Erythroblast (primary cell): Measurements from ENCODE around the gene DCDC2B.

Source experiments
- DNase-seq, 2 experiments: peaks; one replicate each; lab custom pipeline; 2025; lab: John Stamatoyannopoulos, UW
- GATA1 ChIP-seq: IDR thresholded peaks from 2 replicates; pipeline ENCODE4 v1.6.1; 2011; ENCODE audit warnings: low read depth, mild to moderate bottlenecking, control low read depth, low read length, moderate library complexity
- POLR2A ChIP-seq: IDR thresholded peaks from 2 replicates; pipeline ENCODE4 v1.6.1; 2011; ENCODE audit warnings: mild to moderate bottlenecking, low read length

The DCDC2B gene

DNA sequence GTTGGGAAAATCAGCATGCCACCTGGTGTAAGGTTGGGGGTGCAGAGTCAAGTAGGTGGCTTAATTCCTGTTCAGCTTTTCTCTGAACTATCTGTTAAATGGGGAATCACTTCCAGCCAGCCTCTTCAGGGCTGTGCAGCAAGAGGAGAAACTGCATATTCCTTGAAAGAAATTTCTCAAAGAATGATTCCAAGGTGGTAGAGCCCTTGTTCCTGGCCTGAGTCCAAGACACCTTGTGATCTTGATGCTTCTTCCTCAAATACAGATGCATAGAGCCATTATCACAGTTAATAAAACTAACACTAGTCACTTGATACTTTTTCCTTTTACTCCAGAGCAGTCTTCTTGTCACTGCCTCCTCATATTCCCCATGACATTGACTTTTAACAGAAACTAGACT is 24.2 kb upstream of the DCDC2B start:
- no peak for DNase-seq
- no peak for TF ChIP-seq POLR2A
- no peak for TF ChIP-seq GATA1

- DNase-seq = peak in 1 of 2 experiments; percentile 28
- TF ChIP-seq GATA1 (no peak), POLR2A (no peak)
Observed at GRCh38 chr1:32186077-32186476, 22.8 kb upstream of the DCDC2B start.

DNA sequence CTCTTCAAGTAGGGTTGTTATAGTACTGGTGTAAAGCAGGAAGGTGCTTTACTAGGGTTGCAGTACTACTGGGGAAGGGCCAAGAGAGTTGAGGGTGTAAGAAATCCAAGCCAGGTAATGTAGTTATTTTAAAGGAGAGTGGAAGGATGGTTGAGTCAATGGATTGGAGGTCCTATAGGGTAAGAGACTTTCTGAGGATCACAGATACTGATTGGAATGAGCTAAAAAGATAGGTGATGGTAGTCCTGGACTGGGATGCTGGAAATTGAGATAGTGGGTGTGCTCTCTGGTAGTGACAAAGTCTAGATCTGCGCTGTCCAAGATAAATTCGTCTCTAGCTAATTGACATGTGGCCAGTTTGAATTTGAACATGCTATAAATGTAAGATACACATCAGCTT is 22.4 kb upstream of the DCDC2B start:
- no peak for TF ChIP-seq GATA1
- no peak for TF ChIP-seq POLR2A

DNA sequence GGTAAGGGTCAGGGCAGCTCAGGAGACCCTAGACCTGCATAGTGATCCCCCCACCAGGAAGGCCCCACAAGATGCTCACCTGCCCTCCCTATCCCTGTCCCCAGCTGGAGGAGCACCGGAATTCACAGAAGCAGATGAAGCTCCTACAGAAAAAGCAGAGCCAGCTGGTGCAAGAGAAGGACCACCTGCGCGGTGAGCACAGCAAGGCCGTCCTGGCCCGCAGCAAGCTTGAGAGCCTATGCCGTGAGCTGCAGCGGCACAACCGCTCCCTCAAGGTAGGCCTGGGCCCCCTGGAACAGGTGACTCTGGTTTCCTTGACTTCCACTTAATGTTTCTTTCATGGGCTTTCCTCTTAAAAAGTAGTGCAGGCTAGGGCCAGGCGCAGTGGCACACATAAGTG is 21.0 kb upstream of the DCDC2B start:
- no peak for DNase-seq
- TF ChIP-seq POLR2A (no peak), GATA1 (no peak)

More for the DNA sequence above, 22.4 kb upstream of the DCDC2B start:
- DNase-seq = peak; percentile 21 to 34

GRCh38 chr1:32192220-32192948 is 16.5 kb upstream of the DCDC2B start:
- no peak for DNase-seq
- TF ChIP-seq POLR2A (no peak), GATA1 (no peak)

DNA sequence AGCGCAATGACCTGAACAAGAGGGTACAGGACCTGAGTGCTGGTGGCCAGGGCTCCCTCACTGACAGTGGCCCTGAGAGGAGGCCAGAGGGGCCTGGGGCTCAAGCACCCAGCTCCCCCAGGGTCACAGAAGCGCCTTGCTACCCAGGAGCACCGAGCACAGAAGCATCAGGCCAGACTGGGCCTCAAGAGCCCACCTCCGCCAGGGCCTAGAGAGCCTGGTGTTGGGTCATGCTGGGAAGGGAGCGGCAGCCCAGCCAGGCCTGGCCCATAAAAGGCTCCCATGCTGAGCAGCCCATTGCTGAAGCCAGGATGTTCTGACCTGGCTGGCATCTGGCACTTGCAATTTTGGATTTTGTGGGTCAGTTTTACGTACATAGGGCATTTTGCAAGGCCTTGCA is 13.9 kb upstream of the DCDC2B start:
- no peak for DNase-seq
- TF ChIP-seq POLR2A = no peak

DNA sequence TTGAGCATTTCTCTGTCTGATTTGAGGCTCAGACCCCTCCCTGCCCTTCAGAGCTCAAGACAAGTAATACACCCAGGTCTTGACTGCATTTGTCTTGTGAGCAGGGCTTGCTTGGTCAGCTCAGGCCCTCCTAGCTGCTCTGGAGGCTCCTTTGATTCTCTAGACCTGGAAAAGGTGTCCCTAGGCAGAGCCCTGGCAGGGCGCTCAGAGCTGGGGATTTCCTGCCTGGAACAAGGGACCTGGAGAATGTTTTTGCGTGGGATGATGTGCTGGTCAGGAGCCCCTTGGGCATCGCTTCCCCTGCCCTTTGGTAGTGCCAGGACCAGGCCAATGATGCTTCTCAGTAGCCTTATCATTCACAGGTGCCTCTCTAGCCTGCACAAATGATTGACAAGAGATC is 13.4 kb upstream of the DCDC2B start:
- DNase-seq = peak in 1 of 2 experiments; percentile 18
- TF ChIP-seq POLR2A (no peak), GATA1 (no peak)

DNA sequence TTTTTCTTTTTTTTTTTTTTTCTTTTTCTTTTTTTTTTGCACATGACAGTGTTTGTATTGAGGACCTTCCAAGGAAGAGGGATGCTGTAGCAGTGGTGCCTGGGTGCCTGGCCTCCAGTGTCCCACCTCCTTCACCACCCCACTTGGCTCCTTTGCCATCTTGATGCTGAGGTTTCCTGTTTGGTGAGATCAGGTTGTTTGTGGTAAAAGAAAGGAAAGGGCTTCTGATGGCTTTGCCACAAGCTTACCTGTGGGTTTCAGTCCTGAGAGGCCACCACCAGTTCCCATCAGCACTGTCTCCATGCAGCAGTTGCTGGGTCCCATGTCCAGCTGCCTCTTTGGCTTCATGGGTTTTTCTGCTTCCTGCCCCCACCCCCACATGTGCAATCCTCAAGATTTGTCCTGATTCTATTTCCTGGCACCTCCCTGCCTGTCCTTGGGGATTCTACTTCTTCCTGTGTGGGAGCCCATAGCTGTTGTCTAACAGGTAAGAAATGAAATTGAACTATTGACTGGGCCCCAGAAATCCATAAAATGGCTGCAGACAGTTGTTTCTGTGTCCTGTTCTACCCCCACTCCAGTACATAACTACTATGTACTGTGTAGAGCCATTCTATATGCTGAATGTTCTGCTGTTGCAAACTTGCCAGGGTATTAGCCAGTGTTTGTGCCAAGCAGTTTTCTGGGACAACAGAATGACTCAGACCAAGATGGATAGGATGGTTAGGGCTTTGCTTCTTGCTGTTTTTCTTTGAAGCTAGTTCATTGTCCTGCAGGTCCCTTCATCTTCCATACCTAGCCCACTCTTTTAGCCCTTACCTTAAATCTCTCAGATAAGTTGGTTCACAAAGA is 12.7 kb upstream of the DCDC2B start:
- TF ChIP-seq POLR2A (no peak), GATA1 (no peak)
- DNase-seq = no peak

DNA sequence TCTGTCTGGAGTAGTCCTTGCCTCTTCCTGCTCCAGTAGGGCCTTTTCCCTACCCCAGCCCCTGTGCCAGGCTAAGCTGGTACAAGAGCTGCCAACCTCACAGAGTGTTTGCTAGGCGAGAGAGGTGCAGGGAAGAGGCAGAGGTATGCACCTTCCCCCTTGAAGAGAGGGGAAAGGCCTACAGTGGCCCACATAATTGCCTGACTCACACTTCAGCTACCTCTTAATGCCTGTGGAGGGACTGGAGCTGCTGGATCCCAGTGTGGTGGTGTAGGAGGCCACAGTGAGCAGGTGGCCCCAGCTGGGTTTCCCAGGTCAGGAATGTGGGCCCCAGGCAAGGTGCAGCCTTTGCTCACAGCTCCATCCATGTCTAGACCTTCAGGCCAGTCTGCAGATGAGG is 11.8 kb upstream of the DCDC2B start:
- no peak for DNase-seq
- TF ChIP-seq GATA1 (no peak), POLR2A (no peak)

DNA sequence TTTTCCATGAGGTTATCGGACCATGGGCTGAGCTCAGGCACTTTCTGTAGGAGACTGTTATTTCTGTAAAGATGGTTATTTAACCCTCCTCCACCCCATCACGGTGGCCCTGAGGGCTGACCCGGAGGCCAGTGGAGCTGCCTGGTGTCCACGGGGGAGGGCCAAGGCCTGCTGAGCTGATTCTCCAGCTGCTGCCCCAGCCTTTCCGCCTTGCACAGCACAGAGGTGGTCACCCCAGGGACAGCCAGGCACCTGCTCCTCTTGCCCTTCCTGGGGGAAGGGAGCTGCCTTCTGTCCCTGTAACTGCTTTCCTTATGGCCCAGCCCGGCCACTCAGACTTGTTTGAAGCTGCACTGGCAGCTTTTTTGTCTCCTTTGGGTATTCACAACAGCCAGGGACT is 11.1 kb upstream of the DCDC2B start:
- DNase-seq = no peak
- no peak for TF ChIP-seq POLR2A

- TF ChIP-seq GATA1 = no peak
- no peak for TF ChIP-seq POLR2A
- no peak for DNase-seq
Observed at GRCh38 chr1:32198237-32199042, 10.4 kb upstream of the DCDC2B start.

GRCh38 chr1:32199043-32199716 is 9.7 kb upstream of the DCDC2B start:
- TF ChIP-seq GATA1 (no peak), POLR2A (peak; percentile 16)
- DNase-seq = no peak

GRCh38 chr1:32199717-32200072 is 9.2 kb upstream of the DCDC2B start:
- no peak for DNase-seq
- TF ChIP-seq POLR2A (peak; percentile 11), GATA1 (no peak)
